Renal pelvis (tissue), 4 donors: ENCODE data around the gene ST3GAL3. TPM values are rescaled to one million over a fixed set of nuclear protein-coding genes. Genes with fewer than 3 reads are reported as not detected.
"Not testable (repeated sequence)": the region's sequence is repeated elsewhere in the genome, so short reads cannot be mapped to it uniquely, and the experiment has no call there.

ENCODE experiments used
- DNase-seq: peaks from one replicate; pipeline ENCODE4 v3.0.0-alpha.2; 2013
- polyA plus RNA-seq, 3 donors: library from polyadenylated mRNA; unstranded; fragments of 120-200 nt; gene quantifications; one replicate each; pipeline ENCODE4 v1.2.1, GENCODE V29; 2013; ENCODE audit not compliant: insufficient read length in 3 of 3

Gene ST3GAL3
- polyA plus RNA-seq, 3 donors: 19.2 to 27.2 (median 23.4) TPM

DNA sequence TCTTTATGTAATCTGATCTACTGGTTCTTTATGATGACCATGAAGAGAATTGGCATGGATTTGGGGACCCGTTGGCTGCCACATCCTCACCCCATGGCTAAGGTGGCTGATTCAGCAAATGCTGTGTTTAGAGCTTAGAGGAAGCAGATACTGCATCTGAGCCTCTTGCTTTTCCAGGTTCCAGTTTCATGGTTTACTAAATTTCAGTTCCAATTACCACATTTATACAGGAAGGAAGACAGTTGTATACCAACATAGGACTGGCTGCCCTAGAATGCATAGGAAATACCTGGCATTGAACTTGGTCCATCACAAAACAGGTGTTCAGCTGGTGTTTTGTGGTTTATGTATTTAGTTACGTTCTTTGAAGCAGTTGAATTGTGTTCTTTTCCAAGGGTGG lies 107.1 kb downstream of the ST3GAL3 start:
- no peak for DNase-seq

DNA sequence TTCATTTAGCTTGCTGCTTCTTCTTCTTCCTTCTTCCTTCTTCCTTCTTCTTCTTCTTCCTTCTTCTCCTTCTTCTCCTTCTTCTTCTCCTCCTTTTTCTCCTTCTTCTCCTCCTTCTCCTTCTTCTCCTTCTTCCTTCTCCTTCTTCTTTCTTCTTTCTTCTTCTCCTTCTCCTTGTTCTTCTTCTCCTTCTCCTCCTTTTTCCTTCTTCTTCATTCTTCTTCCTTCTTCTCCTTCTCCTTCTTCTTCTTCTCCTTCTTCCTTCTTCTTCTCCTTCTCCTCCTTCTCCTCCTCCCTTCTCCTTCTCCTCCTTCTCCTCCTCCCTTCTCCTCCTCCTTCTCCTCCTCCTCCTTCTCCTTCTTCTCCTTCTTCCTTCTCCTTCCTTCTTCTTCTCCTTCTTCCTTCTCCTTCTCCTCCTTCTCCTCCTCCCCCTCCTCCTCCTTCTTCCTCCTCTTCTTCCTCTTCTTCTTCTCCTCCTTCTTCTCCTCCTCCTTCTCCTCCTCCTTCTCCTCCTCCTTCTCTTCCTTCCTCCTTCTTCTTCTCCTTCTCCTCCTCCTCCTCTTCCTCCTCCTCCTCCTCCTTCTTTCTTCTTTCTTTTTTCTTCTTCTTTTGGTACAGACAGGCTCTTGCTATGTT lies 110.1 kb downstream of the ST3GAL3 start:
- no peak for DNase-seq

DNA sequence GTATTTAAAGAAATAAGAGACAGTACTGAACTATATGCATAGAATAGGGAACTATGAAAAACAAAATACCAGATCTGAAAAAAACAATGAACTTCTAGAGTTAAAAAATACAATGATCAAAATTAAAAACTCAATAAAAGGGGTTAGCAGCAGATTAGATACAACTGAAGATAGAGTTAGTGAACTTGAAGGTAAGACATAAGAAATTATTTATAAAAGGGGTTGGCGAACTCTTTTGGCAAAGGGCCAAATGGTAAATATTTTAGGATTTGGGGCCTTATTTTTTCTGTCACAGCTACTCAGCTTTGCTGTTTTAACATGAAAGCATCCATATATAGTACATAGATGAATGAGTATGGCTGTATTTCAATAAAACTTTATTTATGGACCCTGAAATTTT lies 111.4 kb downstream of the ST3GAL3 start:
- no peak for DNase-seq

DNA sequence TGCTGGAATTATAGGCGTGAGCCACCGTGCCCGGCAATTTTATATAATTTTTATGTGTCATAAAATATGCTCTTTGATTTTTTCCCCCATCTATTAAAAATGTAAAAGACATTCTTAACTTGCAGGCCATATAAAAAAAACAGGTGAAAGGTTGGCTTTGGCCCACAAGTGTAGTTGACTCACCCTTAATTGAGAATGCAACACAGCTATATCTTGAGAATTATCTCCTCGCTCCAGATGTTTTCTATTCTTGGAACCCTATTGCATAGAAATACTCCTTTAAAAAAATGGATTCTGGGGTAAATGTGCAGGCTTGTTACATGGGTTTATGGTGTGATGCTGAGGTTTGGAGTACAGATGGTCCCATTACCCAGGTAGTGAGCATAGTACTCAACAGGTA lies 112.0 kb downstream of the ST3GAL3 start:
- no peak for DNase-seq

DNA sequence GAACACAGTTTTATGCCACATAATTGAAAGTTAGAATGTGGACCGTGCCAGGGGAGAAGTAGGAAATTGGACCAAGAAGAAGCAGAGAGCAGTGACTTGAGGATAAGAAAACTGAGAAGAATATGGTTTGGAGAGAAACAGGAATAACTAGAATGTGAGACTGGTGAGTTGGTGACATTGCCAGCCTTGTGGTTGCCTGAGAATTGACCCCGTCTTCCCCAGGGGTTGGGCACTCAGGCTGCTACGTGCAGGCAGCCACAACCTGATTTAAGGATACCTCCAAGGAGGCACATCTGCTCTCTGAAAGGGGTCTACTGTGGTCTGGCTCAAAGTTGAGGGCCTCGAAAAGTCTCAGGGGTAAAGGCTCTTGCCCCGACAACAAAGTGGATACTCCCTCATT lies 114.1 kb downstream of the ST3GAL3 start:
- no peak for DNase-seq

DNA sequence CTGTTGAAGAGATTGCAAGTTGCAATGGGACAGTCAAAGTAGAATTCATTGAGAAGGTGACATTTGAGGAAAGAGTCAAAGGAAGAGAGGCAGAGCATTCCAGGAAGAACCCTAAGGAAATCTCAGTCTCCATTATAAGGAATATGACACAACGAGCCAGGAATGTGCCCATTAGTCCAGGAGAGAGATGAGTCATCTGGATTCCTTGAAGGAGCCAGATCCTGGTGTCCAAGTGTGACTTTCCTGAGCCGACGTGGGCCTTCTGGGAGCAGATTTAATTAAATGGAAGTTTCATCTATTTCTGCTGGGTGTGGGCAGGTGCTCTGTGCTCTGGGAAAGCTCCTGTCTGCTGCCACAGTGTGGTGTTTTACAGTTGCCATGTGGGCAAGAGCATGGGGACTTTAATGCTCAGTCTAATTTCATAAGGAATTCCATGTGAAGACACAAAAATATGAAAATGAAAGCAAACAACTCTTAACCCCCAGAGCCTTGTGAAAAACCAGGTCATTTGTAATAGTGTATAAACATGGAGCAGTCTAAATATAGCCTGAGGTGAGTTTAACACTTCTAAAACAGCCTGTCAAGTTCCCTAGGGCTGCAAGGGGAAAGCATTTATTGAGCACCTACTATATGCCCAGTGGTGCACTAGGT lies 114.8 kb downstream of the ST3GAL3 start:
- no peak for DNase-seq

DNA sequence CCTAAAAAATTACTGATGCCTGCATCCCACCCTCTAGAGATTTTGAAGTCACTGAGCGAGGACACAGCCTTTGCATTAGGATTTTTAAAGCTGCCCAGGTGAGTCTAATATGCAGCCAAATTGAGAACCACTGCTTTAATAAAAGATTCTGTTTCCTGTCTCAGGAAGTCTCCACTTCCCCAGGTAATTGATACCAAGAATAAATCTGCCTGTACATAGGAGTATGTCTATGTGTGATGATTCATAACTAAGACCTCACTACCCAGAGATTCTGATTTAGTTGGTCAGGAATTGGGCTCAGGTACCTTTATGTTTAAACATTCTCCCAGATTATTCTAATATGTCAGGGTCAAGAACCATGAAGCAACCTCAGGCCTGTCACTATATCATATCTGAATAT lies 117.5 kb downstream of the ST3GAL3 start:
- no peak for DNase-seq

DNA sequence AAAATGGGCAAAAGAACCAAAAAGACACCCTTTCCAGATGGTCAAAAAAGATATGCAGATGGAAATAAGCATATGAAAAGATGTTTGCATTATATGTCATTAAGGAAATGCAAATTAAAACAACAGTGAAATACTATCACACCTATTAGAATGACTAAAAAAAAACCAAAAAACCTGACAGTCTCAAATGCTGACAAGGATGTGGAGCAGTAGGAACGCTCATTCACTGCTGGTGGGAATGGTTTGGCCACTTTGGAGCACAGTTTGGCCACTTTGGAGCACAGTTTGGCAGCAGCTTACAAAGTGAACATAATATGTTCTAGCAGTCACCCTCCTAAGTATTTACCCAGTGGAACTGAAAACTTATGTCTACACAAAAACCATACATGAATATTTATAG lies 121.2 kb downstream of the ST3GAL3 start:
- no peak for DNase-seq

DNA sequence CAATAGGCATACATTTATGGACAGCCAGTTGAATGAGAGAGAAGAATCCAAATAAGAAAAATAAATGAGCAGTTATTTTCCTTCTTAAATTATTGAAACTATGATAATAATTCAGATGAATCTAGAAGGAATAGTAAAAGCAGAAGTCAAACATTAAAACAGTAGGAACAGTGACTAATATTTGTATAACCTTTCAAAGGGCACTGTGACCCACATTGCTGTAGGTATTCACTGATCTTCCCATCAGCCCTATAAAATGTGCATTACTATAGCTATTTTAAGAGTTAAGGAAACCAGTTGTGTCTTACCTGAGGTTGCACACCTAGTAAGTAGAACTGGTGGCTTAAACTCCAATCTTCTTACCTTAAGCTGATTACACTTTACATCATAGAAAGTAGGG lies 123.5 kb downstream of the ST3GAL3 start:
- DNase-seq: no peak

DNA sequence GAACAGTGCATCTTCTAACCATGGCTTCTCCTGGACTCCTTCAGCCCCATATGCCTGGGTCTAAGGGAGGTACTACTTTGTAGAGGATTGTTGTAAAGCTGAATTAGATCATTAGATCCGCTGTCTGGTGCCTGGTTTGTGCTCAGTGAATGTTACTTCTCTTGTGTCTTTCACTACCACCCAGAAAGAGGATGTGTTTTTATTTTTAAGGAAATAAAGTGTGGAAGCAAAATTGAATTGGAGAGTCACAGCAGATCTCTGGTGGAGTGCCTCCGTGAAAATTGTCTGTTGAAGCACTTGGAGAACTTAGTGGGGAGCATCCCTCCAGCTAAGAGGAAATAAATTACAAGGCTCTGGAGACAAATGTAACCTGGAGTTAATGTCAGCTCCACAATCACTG lies 124.5 kb downstream of the ST3GAL3 start:
- DNase-seq: no peak

DNA sequence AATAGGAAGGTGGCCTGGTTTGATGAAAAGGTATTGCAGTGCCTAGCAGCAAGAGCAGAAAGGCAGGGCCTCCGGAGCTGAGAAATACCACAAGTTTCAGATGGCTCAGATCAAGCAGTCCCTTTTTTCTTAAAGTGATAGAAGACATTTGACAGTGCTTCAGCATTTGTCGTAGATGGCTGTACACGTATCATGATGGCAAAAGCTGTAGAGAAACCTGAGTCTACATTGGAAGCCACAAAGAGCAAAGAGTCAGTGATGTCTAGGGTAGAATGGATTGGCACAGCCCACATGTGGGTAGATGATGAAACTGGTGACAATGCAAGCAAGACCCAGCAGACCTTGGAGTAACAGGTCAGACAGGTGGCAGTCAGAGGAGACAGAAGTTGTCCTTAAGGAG lies 124.9 kb downstream of the ST3GAL3 start:
- no peak for DNase-seq

DNA sequence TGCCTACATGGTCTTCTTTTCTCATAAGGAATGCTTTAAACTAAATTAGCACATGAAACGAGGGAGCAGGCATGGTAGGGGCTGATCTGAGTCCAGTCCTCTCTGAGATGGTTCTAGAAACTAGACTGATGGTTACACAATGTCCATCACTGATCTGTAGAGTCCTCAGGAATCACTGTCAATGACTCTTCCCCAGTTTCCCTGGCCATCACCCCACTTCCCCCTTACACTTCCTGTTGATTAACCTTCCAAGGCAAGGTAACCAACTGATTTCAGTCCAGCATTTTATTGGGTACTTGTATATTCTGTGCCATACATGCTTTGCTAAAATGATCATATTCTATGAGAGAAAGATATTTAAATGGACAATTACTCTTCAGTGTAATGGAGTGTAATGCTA lies 125.7 kb downstream of the ST3GAL3 start:
- no peak for DNase-seq

DNA sequence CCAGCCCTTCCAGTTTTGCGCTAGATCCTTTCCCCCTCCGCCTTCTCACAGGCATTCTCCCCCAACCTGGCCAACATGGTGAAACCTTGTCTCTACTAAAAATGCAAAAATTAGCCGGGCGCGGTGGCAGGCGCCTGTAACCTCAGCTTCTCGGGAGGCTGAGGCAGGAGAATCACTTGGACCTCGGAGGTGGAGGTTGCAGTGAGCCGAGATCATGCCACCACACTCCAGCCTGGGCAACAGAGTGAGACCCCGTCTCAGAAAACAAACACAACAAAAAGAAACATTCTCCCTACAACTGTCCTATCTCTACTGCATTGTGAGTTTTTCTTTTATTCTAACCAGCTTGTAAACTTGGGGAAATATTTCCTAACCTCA lies 126.6 kb downstream of the ST3GAL3 start:
- not testable (repeated sequence) for DNase-seq

DNA sequence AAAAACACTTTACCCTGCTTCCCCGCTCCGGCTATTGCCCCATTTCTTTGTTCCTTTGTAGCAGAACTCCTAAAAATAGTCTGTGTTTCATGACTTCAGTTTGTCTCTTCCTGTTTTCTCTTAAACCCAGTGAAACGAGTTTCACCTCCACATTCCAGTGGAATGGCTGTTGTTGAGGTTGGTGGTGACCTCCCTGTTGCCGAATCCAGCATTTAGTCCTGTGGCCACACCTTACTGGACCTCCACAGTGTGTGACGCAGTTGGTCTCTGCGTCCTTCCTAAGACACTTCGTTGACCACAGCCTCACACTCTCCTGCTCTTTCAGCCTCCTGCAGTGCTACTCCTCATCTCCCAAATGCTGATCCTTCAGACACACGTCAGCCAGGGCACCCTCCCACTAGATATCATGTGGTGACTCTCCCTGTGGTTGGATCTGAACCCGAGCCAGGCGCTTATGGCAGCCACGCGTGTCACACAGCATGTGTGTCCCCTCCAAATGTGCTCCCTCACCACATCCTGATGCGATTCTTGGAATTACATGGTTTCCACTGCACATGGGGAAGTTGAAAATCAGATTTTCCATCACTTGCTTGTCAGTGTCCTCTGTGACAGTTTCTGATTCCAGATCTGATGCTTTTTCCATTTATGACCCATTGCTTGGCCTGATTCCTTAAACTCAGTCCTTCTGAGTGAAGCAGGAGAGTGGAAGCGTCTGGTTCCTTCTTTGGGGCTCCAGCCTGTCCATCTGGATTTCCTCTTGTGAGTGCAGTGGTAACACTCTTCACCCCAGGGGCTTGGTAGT lies 127.1 kb downstream of the ST3GAL3 start:
- DNase-seq: no peak

DNA sequence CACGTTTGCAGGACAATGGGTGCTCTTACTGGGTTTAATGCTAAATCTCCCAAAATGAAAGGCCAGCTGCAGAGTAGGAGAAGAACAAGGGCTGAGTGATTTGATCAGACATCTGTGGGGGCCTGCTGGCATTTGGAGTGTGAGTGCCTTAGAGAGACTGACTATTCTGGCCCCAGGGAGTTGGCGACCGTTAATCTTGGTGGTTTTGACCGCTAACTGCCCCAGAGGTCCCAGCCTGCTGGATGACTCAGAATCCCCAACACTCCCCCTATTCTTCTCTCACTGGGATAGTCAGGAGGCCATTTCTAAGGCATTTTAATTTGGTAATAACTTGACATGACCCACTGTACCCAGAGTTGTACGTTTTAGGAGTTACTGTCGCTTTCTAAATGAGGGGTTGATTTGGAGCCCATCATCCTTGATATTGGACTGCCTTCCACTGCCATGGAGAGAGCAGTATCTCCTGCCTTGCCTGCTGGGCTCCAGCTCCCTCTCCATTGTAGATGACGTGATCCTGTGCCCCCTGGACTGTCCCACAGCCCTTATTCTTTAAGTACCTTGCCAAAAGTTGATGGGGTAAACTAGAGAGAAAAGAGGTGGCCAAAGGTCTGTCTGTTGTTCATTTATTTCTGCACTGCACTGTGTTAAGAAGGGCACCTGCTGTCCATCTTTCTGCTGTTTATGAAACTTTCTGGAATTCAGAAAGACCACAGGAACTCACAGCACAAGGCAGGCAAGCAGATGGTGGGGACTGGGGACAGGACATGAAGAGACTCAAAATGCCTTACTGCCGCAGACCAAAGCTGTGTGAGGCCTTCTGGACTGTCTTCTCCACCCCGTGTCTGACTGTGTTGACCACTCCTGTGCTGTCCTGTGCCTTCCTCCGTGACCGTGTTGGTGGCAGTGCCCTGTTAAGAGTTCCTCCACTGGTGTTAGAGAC lies 128.0 kb downstream of the ST3GAL3 start:
- peak; percentile 9 for DNase-seq

DNA sequence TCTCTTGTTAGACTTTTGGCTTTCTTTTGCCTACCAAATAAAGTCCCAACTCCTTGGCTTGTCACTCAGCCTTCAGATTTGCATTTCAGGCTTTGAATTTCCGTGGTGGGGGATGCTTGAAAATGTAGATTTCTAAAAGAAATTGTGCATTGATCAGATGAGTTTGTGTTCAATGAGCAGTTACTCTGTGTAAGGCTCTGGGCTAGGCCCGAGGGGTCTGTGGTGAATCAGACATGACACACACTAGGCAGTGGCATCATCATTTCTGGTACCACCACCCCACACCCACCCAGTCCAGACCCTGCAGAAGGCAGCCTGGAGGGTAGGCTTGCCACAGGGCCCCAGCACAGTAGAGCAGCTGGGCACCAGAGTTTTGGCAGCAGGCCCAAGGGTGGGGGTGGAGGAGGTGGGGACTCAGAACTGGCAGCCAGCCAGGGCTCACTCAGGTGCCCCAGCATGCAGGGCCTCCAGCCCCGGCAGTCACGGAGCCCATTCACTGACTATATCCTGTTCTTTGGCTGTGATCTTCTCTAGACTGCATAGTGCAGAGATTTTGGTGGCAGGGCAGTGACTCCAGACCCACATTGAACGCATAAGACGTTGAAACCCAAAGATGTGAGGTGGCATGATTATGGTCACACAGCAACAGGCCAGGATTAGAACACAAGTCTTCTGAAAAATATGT lies 129.1 kb downstream of the ST3GAL3 start:
- DNase-seq: peak; percentile 49

DNA sequence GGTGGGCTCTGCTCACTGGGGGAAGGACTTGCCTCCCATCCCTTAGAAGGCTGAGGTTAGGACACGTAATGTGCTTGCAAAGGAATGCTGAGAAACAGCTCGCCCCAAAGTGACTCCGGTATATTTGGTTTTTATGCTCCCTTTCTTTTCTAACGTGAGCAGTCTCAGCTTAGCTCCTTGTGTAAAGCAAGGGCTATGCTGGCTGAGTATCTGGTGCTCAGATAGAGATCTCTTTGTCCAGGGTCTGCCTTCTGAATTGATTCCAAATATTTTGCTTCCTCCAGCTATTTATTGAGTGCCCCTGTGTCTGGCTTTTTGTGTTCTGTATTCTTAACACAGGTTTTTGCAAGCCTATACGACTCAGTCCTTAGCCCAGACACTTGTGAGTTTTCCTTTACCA lies 131.7 kb downstream of the ST3GAL3 start:
- DNase-seq: no peak

DNA sequence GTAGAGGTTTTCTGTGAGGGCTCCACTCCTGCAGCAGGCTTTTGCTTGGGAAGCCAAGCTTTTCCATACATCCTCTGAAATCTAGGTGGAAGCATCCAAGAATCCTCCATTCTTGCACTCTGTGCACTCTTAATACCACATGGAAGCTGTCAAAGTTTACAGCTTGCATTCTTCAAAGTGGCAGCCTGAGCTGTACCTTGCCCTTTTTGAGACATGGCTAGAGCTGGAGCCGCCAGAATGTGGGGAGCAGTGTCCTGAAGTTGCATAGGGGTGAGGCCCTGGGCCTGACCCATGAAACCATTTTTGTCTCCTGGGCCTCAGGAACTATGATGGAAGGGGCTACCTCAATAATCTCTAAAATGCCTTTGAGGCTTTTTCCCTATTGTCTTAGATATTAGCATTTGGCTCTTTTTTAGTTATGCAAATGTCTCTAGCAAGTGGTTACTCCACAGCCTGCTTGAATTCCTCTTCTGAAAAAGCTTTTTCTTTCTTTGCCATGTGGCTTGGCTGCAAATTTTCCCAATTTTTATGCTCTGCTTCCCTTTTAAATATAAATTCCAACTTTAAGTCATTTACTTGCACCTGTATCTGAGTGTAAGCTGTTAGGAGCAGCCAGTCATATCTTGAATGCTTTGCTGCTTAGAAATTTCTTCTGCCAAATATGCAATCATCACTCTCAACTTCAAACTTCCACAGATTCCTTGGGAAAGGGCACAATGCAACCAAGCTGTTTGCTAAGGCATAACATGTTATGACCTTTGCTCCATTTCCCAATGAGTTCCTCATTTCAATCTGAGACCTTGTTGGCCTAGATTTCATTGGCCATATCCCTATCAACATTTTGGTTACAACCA lies 134.2 kb downstream of the ST3GAL3 start:
- no peak for DNase-seq

DNA sequence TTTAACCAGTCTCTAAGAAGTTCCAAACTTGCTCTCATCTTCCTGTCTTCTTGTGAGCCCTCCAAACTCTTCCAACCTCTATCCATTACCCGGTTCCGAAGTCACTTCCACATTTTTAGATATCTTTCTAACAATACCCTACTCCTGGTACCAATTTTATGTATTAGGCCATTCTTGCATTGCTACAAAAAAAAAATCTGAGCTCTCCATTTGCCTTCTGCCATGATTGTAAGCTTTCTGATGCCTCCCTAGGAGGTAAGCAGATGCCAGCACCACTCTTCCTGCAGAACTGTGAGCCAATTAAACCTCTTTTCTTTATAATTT lies 134.8 kb downstream of the ST3GAL3 start:
- no peak for DNase-seq

DNA sequence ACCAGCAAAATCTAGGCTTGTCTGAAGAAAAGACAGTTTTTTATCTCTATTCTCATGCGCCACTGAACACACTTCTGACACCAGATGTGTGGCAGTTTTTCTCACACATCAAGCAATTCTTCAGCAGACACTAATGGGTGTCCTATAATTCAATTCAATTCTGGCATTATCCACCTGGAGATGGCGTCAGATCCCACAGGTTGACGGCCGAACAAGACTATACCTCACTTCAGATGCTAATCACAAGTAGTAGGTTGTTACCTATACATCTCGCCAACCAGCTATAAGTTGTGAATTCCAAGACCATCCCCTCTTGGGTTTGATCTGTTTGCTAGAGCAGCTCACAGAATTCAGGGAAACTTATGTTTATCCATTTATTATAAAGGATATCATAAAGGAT lies 136.3 kb downstream of the ST3GAL3 start:
- no peak for DNase-seq

DNA sequence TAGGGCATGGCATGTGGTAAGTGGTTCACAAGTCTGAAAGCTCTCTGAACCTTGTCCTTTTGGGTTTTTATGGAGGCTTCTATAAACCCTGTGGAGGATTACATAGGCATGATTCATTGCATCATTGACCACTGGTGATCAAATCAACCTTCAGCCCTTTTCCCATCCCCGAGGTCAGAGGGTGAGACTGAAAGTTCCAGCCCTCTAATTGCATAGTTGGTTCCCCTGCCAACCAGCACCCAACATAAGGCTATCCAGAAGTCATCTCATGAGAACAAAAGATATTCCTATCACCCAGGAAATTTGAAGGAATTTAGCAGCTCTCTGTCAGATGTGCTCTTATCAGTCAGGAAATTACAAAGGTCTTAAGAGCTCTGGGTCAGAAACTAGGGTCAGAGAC lies 136.8 kb downstream of the ST3GAL3 start:
- DNase-seq: no peak
